Measurements from ENCODE around the gene CRY2.

GRCh38 chr11:45904309-45904915 lies 57.1 kb downstream of the CRY2 start:
- TF ChIP-seq CTCF (IDR thresholded peaks at IDR 0.05), result no peak
- TF ChIP-seq POLR2A (IDR thresholded peaks at IDR 0.05), result no peak

Data from esophagus squamous epithelium (tissue), 4 donors.